ENCODE measurements around the gene CNOT8. TPM values are rescaled to one million over a fixed set of nuclear protein-coding genes. Genes with fewer than 3 reads are reported as not detected.

CNOT8 gene
- total RNA-seq, 120 experiments from 2014 or later = 40.2 to 72.9 (median 52.6) TPM

Small RNA genes within 50 kb of the gene (microRNA-seq; reads per million reads assigned to microRNA genes)
- gene MIR378H = 0 to 0.58 (median 0) reads per million in 43 experiments

Other genes starting within 250 kb of the CNOT8 start
- 100 to 1,000 TPM; 151 to 291 (median 236) TPM for gene LARP1, start 103.2 kb upstream of the CNOT8 start, total RNA-seq
- 100 to 1,000 TPM in 7 of 120 experiments, 10 to 100 TPM in 113; 17.1 to 155 (median 53.8) TPM for gene FAXDC2, start 8.0 kb upstream of the CNOT8 start, total RNA-seq
- gene GEMIN5, start 79.6 kb downstream of the CNOT8 start, total RNA-seq = 10 to 100 TPM; 11.2 to 25.6 (median 17.6) TPM
- 10 to 100 TPM; 21.8 to 47.2 (median 35.2) TPM for gene MRPL22, start 82.4 kb downstream of the CNOT8 start, total RNA-seq
- 1 to 10 TPM in 34 of 120 experiments, under 1 TPM in 86; 0.10 to 2.2 (median 0.78) TPM for gene KIF4B, start 155.1 kb downstream of the CNOT8 start, total RNA-seq

All from dorsolateral prefrontal cortex (tissue), 118 donors.